ENCODE data around the gene LRRC61.
"Not testable (repeated sequence)": the region's sequence is repeated elsewhere in the genome, so short reads cannot be mapped to it uniquely, and the experiment has no call there.

The LRRC61 gene

DNA sequence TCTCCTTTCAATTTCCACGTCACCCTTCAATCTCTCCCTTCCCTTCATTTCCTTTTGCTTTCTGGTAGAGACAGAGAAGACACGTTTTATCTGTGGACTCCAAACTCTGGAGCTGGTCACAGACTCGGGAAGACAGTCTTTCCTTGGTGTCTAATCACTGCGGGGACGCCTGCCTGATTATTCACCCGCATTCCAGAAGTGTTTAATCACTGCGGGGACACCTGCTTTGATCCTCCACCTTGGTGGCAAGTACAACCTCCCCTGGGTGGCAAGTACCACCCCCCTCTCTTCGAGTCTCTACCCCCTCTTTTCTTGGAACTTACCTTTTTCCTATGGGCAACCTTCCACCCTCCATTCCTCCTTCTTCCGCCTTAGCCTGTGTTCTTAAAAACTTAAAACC is 15.3 kb upstream of the LRRC61 start:
- no peak for DNase-seq

DNA sequence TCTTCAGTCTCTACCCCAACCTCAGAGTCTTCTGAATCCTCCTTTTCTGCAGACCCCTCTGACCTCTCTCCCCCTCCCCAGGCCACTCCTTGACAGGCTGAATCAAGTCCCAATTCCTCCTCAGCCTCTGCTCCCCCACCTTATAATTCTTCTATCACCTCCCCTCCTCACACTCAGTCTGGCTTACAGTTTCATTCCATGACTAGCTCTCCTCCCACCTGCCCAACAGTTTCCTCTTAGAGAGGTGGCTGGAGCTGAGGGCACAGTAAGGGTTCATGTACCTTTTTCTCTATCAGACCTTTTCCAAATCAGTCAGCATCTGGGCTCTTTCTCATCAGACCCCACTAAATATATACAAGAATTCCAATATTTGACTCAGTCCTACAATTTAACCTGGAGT is 14.6 kb upstream of the LRRC61 start:
- no peak for DNase-seq

DNA sequence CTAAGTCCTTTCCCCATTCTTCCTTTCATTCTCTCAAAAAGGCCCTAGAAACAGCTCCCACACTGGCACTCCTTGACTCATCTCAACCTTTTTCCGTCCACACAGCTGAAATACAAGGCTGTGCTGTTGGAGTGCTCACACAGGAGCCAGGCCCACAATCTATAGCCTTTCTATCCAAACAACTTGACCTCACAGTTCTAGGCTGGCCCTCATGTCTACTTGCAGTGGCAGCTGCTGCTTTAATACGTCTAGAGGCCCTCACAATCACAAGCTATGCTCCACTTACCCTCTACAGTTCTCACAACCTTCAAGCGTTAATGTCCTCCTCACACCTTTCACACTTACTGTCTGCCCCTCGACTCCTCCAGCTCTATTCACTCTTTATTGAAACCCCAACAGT is 12.0 kb upstream of the LRRC61 start:
- DNase-seq = no peak

DNA sequence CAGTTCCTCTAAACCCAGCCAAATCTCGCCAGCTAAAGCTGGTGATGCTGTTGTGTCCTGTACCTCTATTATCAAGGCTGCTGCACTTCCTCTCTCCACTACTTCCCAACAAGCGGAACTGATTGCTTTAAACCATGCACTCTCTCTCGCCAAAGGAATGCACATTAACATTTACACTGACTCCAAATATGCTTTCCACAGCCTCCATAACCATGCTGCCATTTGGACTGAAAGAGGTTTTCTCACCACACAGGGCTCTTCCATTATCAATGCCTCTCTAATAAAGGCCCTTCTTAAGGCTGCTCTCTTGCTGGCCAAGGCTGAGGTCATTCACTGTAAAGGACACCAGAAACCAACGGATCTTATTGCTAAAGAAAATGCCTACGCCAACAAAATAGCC is 11.4 kb upstream of the LRRC61 start:
- DNase-seq = no peak

DNA sequence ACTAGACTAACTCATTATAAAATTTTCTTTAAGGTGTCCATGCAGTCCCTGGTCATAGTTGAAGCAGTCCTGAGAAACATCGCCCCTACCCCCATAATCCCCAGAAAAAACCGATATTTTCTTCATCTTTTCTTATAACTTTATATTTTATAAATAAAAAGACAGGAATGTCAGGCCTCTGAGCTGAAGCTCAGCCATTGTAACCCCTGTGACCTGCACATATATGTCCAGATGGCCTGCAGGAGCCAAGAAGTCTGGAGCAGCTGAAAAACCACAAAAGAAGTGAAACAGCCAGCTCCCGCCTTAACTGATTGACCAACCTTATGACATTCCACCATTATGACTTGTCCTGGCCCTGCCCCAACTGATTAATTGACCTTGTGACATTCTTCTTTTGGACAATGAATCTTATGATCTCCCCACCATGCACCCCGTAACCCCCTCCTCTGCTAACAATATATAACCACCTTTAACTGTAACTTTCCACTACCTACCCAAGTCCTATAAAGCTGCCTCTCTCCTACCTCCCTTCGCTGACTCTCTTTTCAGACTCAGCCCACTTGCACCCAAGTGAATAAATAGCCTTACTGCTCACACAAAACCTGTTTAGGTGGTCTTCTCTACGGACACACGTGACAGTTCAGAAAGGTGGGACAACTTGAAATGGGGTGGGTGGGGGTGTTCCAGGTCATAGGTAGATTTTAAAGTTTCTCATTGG is 10.3 kb upstream of the LRRC61 start:
- DNase-seq = peak in 1 of 3 donors; percentile 17

DNA sequence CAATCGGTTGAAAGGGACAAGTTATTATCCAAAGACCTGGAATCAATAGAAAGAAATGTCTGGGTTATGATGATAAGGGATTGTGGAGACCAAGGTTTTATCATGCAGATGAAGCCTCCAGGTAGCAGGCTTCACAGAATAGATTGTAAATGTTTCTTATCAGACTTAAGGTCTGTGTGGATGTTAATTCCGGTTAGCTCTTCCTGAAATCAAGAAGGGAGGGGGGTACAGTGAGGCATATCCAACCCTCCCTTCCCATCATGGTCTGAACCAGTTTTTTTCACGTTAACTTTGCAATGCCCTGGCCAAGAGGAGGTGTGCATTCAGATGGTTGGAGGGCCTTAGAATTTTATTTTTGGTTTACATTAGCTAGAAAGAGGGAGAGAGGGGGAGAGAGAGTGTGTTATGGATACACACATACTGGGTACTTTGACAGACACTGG is 9.8 kb upstream of the LRRC61 start:
- DNase-seq = no peak

DNA sequence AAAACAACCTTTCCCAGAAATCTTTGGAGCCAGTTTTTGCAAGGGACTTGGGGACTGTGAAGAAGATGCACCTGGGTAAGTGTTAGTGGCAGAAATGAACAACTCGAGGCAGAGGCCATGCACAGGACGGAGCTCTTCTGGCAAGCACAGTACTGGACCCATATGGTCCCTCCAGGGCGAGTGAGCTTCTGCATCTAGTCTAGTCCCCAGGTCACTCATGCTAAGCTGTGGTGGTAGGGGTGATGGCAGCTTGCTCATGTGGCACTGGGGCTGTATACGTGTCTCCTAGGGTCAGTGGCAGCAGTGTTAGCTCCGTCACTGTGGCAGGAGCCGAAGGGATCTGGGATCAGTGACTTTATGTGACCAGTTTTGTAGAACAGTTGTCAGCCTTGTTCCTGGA is 9.3 kb upstream of the LRRC61 start:
- DNase-seq = no peak

DNA sequence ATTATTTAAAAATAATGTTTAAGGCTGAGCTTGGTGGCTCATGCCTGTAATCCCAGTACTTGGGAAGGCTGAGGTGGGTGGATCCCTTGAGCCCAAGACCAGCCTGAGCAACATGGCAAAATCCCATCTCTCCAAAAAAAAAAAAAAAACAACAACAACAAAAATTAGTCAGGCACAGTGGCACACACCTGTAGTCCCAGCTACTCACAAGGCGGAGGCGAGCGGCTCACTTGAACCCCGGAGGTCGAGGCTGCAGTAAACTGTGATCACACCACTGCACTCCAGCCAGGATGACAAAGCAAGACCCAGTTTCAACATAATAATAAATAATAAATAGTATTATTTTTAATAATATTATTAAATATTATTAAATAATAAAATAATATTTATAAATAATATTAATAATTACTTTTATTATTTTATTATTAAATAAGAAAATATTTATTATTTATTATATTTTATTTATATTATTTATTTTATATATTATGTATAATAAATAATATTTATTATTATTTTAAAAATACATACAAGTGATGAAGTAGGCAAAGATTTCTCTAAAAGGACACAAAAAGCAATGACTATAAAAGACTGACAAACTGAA is 8.4 kb upstream of the LRRC61 start:
- DNase-seq = no peak

DNA sequence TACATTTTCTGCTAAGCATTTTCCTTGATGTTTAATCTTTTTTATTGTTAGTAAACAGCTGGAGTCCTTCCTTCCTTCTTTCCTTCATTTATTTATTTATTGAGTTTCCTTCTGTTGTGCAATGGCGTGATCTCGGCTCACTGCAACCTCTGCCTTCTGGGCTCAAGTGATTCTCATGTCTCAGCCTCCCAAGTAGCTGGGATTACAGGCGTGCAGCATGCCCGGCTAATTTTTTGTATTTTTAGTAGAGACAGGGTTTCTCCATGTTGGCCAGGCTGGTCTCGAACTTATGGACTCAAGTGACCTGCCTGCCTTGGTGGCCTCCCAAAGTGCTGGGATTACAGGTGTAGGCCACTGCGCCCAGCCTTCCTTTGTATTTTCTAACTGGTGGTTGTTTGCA is 6.2 kb upstream of the LRRC61 start:
- DNase-seq = not testable (repeated sequence)

DNA sequence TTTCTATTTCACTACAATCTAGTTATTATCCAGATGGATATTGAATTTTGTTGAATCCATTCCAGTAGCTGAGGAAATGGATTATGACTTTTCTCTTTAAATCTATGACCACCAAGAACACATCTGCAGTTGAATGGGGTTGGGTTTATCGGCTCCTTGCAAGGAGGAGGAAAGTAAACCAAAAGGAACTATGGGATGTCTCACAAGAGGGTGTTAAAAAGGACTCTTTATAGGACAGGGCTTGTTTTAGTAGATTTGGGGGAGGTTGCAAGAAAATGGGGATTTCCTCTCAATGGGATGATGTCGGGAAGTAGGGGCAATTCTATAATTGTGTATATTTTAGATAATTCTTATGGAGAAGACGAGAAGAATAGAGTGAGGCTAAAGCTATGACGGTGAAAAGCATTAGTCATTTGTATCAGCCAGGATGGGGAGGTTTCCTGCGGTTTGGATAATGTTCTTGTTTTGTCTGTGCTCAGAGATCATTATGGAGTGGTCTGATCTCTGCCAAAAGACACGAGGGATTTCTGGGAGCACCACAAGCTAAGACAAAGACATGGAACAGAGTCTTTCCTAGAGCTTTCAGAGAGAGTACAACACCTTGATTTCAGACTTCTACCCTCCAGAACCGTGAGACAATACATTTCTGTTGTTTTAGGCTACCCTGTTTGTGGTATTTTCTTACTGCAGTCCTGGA is 5.3 kb upstream of the LRRC61 start:
- no peak for DNase-seq

DNA sequence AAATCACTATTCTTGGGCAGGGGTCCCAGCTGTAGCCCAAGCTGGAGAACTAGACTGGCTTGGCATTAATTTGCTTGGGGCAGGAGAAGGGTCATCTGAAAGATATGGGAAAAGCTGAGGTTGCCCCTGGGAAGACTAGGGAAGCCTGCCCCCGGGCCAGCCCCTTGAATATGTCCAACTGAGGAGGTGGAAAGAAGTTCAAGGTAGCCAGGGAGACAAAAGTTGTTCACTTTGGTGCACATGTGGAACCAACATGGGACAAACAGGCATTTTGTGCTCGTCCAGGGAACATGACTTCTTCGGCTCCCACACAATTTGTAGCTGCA is 1.4 kb upstream of the LRRC61 start:
- DNase-seq = no peak

DNA sequence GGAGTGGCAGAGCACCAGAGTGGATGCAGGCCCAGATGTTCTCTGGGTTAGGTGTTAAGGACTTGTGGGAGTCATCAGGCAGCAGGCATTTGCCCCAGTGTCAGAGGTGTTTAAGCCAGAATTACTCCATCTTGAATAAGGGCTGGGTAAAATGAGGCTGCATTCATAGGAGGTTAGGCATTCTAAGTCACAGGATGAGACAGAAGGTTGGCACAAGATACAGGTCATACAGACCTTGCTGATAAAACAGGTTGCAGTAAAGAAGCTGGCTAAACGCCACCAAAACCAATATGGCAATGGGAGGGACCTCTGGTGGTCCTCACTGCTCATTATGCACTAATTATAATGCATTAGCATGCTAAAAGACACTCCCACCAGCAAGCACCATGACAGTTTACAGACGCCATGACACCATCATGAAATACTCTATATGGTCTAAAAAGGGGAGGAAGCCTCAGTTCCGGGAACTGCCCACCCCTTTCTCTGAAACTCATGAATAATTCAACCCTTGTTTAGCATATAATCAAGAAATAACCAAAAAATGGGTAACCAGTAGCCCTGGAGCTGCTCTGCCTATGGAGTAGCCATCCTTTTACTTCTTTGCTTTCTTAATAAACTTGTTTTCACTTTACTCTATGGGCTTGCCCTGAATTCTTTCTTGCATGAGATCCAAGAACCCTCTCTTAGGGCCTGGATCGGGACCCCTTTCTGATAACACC is 882 bp upstream of the LRRC61 start:
- peak in 1 of 3 donors; percentile 41 for DNase-seq

DNA sequence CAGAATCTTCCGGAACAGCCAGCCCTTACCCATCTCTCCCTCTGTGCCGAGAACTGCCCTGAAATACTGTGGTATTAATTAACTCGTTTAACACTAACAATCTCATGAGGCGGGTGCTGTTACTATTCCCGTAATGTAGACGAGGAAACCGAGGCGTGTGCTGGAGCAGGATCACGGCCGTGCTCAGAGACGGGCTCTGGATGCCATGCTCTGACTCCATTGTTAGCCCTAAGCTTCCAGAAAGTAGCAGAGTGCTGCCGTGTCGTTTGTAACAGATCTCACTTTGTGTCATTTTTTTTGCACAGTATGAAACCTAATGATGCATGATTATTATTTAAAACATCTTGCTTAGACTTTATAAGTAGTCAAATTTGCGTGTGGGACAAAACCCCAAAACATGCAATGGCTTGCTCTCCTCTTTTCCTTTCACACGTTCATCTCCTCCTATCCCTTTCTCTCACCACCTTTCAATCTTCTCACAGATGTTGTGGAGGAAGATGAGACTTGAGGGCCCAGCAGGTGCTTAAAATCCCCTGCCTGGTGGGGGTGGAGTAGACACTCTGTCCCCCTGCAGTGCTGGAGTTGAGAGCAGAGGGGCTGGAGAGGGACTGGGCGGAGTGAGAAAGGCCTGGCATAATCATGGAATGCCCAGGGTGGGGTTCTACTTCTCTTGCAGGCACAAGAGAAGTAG is 672 bp downstream of the LRRC61 start:
- DNase-seq = no peak

DNA sequence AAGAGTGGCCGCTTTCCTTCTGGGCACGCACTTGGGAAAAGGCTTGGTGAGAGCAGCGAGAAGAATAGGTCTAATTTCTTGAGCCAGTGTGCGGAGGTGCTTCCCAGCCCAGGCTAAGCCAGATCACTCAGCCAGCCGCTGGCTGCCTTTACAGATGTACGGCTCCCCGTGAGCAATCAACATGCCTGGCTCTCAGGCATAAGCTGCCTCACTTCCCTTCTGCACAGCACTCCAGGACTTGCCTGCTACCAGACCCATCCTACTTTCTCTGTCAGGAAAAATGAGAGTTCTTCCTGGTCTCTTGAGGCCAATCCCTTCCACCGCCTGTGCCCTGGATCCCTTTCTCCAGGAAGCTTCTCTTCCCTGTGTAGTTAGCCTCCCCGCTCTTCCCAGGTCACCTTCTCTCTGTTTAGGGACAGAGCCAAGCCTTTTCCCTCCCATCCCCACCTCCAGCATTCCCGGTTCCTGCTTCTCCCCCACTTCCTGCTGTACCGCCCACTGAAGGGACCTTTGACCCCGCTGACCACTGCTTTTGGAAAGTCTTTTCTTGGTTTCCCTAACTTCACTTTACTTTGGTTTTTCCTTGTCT is 1.3 kb downstream of the LRRC61 start:
- peak in 2 of 3 donors; percentile 22 to 25 for DNase-seq

DNA sequence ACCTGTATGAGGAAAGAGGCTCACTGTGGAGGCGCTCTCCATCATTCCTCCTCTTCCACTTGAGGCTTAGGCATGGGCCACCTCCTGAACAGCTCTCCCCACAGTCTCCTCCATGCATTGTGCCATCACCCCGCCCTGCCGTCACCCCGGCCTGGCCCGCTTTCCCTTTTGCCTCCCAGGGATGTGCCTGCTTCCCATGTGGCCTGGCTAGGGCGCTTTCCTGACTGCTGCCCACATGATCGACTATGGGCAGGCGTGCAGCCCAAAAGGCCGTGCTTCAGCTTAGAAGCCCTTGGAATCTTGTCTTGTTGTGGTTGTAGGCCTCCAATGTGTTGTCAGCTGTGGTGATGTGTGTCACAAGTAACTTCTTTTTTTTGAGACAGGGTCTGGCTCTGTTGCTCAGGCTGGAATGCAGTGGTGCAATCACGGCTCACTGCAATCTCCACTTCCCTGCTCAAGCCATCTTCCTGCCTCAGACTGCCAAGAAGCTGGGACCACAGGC is 2.0 kb downstream of the LRRC61 start:
- peak; percentile 53 to 66 (median 53) for DNase-seq

DNA sequence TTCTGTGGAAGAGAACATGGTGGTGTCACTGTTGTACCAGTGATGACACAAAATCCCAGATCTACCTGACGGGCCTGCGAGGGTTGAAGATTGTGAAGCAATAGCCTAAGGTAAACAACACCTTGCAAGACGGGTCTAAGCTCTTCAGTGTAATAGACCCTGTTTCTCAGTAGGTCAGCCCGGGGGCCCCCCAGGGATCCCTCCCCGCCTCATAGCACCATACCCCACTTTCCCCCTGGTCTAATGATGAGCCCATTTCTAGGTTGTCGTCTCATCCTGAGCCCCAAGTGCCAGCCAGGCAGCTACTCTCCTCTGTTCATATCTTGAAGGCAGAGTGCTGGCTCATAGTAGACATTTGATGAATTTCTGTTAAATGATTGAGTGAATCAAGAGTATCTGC is 2.7 kb downstream of the LRRC61 start:
- DNase-seq = no peak

DNA sequence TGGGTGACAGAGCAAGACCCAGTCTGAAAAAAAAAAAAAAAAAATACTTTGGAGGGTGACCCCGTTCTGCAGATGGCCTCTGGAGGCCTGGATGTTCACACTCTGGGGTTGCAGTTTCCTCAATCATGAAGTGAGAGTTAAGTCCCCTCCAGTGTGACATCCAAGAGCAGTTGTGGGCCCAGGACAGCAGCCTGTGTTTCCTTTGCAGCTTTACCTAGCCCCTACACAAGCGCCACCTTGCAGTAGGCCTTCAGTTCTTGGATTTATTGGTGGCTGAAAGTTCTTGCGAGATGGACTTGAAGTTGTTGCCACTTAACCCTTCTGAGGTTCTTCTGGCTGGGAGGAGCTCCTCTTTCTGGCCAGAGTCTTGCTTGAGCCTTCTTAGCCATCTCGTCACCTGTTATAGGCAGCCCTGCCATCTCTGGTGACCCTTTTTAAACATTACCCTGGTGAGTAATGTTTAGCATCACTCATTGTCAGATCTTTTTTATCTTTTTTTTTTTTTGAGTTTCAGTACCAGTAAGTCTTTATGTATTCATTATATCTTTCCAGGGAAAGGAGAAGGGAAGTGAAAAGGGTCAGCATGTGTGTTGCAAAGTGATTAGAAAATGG is 3.6 kb downstream of the LRRC61 start:
- no peak for DNase-seq

DNA sequence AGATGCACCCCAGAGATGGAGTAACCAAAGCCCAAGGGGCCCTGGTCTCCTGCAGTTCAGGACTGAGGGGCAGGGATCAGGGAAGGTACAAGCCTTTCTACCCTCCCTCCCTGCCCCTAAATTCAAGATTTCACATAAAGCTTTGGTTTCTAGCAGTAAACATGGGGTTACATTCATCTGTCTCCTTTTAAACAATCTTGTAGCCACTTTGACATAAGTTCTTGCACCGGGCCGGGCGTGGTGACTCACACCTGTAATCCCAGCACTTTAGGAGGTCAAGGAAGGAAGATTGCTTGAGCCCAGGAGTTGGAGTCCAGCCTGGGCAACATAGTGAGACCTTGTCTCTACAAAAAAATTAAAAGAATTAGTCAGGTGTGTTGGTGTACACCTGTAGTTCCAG is 4.2 kb downstream of the LRRC61 start:
- no peak for DNase-seq

DNA sequence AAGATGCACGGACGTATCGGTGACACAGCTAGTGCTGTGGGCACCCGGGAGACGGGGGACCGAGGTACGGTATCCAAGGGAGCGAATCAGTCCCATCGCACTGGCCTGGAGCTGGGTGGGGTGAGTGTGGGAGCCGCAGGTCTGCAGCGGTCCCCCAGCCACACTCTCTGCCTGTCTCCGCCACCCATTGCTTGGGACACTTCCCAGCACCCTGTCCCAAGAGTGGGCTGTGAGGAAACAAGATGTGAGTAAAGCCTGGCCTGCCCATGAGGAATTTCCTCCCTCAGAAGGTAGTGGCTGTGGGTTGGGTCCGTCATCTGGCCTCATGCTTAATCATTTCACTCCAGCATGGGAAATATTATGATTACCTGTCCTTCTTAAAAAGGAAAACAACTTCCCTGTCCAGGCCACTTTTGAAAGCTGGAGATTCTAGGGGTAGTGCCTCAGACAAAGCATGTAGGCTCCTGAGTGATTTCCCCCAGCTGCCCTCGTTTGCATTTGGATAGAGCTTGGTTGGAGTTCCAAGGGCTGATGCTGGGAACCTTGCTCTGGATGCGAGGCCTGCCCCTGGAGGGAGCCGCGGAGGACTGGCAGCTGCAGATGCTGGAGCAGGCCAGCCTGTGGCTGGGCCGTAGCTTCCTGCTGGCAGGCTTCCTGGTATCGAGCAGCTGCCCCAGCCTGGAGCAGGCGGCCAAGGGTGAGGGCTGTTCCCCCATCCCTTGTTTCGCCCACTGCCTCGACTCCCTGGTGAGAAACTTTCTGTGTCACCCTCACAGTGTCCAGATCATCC is 6.4 kb downstream of the LRRC61 start:
- DNase-seq = no peak

DNA sequence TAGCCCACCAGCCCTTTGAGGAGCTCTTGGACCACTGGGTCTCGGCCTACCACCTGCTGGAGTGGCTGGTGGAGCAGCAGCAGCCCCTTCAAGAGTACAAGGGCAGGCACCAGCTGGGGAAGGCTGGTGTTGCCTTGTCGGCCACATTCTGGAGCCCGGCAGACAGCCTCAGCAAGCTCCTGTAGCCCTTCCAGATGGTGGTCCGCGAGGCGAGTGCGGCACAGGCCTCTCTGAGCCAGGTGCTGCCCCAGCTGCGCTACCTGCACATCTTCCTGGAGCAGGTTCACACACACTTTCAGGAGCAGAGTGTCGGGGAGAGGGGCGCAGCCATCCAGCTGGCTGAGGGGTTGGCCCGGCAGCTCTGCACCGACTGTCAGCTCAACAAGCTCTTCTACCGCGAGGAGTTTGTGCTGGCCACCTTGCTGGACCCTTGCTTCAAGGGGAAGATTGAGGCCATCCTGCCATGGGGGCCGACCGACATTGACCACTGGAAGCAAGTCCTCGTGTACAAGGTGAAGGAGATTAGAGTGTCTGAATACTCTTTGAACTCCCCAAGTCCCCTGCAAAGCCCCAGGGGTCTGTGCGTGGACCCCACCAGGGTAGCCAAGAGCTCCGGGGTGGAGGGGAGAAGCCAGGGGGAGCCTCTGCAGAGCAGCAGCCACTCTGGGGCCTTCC is 7.2 kb downstream of the LRRC61 start:
- no peak for DNase-seq
